Measurements from ENCODE around the gene ASB8.
"Not testable (repeated sequence)": the region's sequence is repeated elsewhere in the genome, so short reads cannot be mapped to it uniquely, and the experiment has no call there.

ASB8 gene

DNA sequence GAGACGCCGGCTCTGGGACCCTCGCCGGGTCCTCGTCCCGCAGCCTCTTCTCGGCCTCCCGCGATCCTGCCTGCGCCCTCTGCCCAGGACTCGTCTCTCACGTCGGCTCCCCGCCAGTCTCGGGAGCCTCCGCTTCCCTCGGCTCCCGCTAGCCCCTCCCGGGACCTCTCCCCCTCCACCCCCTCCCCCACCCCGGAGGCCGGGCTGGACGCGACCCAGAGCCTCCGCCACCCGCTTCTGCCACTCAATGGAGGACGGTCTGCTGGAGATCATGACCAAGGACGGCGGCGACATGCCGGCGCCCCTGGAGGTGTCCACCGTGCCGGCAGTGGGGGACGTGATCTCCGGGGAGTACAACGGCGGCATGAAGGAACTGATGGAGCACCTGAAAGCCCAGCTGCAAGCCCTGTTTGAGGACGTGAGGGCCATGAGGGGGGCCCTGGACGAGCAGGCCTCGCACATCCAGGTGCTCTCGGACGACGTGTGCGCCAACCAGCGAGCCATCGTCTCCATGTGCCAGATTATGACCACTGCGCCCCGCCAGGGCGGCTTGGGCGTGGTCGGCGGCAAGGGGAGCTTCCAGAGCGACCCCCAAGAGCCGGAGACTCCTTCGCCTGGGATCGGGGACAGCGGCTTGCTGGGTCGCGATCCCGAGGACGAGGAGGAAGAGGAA lies 26.7 kb upstream of the ASB8 start:
- peak overlapping the region; percentile 86 for H3K4me3 ChIP-seq (ENCODE audit: low read length)
- DNase-seq (ENCODE audit: low read depth, low spot score): no peak

DNA sequence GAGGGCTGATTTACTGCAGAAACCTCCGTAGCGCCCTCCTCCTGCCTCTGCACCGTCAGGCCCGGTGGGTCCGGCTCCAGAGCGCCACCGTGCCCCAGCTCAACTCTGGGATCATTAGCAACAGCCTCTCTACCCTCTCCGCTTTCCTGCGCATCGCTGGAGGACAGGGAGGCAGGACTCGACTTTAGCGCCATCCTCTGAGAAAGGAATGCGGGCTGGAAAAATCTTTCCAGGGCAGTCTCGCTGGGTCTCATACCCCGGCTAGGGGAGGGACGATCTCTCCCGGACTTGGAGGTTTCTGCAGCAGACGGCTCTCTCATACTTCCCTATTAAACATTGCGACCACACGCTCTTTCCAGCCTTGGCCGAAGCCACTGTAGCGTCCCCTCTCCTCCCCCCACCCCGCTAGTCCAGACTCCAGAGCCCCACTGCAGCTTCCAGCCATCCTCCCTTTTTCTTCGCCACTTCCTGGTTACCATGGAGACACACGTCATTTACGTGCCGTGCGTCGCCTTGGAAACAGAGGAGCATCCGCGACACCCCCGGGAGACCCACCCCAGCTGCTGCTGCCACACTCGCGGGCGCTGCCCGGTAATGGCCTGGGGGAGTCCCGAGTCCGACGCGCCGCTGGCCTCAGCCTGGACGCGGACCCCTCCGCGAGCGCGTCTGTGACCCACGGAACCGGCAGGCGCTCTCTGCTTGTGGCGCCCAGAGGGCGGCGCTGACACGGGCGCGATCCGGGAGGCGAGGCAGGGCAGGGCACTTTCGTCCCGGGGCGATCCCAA lies 26.0 kb upstream of the ASB8 start, which contains the start of gene CCDC184:
TSS of gene CCDC184 (plus strand) at position 554 of the 785 bp plus-strand sequence. CDS start 479 bp downstream, outside the sequence.
- DNase-seq (ENCODE audit: low read depth, low spot score): peak; percentile 79
- peak within 1 kb of the TSS; percentile 86 for H3K4me3 ChIP-seq (ENCODE audit: low read length)

DNA sequence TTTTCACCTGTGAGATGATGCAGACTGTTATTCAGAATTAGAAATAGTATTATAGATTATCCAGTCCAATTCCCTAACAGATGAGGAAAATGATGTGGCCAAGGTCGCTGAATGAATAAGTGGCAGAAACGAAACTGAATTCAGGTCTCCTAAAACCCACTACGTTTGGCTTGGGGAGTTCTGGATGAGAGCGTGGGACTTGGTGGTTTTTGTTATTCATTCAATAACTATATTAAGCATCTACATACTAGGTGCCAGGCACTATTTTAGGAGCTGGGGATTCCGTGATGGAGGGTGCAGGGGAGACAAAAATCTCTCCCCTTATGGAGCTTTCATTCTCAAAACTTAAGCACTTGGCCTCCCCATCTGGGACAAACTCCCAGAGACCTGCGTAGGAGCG lies 25.3 kb upstream of the ASB8 start:
- no peak for DNase-seq (ENCODE audit: low read depth, low spot score)
- H3K4me3 ChIP-seq (ENCODE audit: low read length): peak overlapping the region; percentile 86

DNA sequence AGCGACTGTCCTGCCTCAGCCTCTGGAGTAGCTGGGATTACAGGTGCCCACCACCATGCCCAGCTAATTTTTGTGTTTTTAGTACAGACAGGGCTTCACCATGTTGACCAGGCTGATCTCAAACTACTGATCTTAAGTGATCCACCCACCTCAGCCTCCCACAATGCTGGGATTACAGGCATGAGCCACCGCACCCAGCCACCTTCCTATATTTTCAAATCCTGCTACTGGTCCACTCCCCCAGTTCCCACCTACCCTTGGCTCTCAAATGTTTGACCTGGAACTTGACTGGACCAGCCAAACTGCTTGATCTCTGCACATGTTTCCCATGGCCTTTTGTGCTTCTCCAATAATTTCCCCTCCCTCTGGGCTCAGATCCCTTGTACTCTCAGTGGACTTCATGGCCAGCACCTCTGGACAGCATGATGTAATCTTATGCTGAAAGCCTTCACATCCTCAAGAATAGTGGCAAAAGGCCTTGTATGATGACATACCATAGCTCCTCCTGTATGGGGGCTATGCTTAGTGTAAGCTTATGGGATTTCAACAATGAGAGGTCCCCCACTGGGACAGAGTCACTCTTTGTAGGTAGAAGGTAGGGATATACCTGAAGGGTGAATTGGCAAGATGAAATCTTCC lies 23.7 kb upstream of the ASB8 start:
- no peak overlapping the region for H3K4me3 ChIP-seq (ENCODE audit: low read length)
- DNase-seq (ENCODE audit: low read depth, low spot score): no peak

DNA sequence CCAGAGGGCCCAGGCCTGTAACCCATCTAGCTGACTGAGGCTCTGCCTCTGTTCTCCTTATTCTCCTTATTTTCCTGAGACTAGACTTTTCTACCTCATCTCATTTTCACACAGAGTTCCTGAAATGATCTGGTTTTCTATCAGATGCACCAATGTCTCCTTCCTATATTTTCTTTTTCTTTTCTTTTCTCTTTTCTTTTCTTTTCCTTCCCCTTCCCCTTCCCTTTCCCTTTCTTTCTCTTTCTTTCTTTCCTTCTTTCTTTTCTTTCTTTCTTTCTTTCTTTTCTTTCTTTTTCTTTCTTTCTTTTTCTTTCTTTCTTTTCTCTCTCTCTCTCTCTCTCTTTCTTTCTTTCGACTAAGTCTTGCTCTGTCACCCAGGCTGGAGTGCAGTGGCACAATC lies 23.1 kb upstream of the ASB8 start:
- H3K4me3 ChIP-seq (ENCODE audit: low read length): no peak overlapping the region

DNA sequence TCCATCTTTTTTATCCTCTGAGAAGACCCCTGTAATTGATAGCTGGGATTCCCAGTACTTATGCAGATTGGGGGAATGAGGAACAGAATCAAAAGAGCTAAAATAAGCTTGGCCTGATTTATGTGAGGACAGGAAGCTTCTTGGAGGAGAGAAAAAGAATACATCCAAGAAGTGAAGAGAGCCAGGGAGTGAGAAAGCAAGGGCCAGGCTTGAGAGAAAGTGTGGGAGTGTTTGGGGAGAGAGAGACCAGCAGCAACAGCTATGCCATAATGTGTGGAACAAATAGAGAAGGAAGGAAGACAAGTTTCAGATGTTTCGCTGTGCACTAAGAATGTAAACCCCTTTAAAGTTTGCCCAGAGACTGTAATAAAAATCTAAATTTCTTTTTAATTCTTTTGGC lies 22.2 kb upstream of the ASB8 start:
- no peak for DNase-seq (ENCODE audit: low read depth, low spot score)
- no peak overlapping the region for H3K4me3 ChIP-seq (ENCODE audit: low read length)

More for the DNA sequence above, 23.1 kb upstream of the ASB8 start:
- DNase-seq (ENCODE audit: low read depth, low spot score): no peak

DNA sequence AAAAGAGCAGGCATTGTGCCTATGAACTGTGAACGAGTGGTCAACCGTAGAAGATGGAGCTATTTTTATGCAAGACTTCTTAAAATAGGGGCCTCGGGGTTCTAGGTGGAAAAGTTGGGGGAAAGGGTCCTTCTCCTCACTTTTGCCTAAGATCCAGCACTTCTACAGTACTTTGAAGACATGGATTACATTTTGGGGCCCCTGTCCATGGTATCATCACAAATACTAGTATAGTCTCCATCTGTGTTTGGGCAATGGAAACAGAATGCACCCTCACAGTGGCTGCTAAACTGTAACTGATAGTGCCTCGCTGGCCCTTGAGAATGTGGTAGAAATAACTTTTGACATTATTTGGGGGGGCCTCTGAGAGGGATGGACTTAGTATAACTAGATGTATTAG lies 20.7 kb upstream of the ASB8 start:
- DNase-seq (ENCODE audit: low read depth, low spot score): no peak
- no peak overlapping the region for H3K4me3 ChIP-seq (ENCODE audit: low read length)

DNA sequence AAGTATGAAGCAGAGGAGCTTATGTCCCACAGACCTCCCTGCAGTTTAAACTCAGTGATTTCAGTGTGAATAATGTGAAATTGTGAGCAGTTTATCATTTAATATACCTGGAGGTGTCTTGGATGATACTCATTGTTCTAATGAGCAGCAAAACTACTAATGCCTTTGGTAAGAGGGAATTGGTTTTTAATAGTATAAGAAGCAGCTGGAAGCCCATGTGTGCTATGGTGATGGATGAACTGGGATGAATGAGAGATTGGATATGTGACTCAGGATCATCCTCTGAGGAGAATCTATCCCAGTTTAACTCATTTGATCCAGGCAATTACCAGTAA lies 19.1 kb upstream of the ASB8 start:
- DNase-seq (ENCODE audit: low read depth, low spot score): no peak
- H3K4me3 ChIP-seq (ENCODE audit: low read length): no peak overlapping the region

DNA sequence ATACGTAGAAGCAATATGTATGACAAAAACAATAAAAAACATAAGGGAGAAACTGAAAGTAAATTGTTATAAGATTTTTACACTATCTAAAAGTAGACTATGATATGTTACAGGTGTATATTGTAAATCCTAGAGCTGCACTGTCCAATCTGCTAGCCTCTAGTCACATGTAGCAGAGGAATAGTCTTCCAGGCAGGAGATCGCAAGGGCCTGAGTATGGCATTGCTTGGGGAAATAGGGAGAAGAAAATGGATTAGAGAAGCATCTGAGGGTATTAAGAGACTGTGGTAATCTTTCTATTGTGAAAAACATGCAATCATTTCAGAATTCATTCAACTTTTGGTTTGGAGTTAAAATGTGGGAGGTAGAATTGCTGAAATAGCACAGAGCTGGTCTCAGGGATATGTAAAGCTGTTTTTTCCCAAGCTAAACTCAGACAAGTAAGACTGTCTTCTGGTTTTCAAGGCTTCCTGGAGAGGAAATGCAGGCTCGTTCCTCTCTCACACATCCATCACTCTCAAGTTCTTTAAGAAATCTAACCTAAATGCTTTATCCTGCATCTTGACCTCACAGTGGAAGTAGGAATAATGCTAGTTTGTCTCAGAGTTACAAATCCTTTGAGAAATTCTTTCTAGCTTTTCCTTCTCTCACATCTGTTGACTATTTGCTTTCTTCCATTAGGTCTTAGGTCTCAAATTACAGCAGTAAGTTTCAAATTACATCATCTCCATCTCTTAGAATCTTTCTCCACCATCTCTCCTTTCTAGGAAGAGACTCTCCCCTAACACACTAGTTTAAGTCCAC lies 18.5 kb upstream of the ASB8 start:
- DNase-seq (ENCODE audit: low read depth, low spot score): no peak
- no peak overlapping the region for H3K4me3 ChIP-seq (ENCODE audit: low read length)

DNA sequence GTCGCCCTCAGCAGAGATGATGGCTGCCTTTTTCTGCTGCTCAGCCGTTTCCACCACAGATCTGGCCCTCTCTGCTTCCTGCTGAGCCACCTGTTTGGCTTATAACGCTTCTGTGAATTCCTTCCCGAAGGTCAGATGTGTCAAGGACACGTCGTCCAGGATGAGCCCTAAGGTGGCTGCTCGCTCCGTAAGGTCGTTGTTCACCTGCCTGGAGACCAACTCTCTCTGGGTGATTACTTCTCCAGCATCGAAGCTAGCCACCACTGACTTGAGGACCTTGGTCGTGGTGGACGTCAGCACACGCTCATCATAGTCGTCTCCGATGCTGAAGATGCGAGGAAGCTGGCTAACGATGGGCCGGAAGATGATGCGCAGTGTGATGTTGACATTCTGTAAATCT lies 11.7 kb upstream of the ASB8 start:
- H3K4me3 ChIP-seq (ENCODE audit: low read length): no peak overlapping the region

DNA sequence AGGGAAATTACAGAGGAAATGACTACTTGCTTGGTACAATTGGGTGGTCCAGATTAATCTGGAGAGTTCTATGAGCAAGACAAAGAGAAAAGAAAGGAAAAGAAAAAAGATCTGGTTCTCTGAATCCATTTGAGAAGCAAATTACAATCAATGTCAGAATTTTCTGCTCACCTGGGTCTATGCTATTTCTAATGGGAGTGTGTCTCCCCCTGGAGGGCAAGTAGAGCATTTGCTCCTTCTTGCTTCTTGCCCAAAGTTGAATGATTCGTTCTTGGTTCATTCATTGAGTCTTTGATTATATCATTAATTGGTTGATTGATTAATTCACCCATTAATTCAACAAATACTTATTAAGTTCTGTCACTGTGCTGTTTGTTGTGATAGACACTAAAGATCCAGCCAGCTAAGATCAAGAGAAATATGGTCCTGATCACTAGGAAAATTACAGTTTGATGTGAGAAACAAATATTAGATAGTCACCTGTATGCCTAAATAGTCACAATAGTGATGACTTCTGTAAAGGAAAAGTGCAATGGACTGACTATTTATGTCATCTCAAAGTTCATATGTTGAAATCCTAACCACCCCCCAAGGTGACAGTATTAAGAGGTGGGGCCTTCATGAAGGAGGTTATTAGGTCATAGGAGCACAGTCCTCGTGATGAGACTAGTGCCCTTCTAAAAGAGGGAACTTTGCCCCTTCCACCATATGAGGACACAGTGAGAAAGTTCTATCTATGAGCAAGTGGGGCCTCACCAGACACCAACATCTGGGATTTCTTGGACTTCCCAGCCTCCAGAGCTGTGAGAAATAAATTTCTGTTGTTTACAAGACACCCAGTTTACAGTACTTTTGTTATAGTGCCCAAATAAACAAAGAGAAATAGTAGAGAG lies 8.0 kb upstream of the ASB8 start:
- no peak overlapping the region for H3K4me3 ChIP-seq (ENCODE audit: low read length)
- DNase-seq (ENCODE audit: low read depth, low spot score): peak; percentile 62

More for the DNA sequence above, 11.7 kb upstream of the ASB8 start:
- DNase-seq (ENCODE audit: low read depth, low spot score): no peak

DNA sequence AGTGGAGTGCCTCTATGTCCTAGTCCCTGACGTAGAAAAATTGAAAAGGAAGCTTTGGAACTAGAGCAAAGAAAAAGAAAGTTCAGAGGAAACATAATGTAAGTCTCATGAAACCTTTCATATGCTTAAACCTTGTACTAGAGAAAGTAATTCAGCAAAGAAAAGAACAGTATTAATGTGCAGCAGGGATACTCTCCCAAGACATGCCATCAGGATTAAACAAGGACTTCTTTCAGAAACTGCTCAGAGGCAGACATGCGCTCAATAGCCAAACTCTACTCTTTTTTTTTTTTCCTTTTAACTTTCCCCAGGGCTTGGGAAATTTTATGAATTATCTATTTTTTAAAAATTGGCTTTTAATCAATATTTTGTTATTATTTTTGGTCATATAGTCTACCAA lies 7.1 kb upstream of the ASB8 start:
- no peak for DNase-seq (ENCODE audit: low read depth, low spot score)
- H3K4me3 ChIP-seq (ENCODE audit: low read length): no peak overlapping the region

DNA sequence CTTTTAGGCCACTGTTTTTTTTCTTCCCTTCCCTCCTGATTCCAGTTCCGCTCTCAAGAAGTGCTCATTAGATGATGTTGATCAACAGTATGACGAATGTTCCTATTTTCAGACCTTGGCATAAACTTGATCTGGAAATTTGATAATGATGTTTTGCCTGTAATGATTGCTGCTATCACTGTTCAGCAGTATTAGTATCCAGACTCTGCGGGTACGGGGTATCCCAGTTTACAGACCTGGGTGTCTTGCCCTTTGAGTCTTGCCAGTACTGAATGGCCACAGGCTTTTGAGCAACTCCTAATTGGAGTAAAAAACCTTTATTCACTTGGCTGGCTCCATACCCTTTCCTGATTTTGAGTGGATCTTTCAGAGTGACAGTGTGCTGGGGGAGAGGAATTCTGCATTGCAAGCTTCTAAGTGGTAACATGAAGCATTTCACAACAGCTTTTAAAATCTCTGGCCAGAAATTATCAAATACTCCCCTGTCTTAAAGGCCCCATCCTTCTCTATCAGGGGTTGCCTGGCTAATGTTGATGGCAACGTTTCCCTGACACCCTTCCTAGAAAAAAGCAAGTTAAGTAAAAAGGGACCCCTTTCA lies 5.9 kb upstream of the ASB8 start:
- no peak overlapping the region for H3K4me3 ChIP-seq (ENCODE audit: low read length)
- DNase-seq (ENCODE audit: low read depth, low spot score): no peak

DNA sequence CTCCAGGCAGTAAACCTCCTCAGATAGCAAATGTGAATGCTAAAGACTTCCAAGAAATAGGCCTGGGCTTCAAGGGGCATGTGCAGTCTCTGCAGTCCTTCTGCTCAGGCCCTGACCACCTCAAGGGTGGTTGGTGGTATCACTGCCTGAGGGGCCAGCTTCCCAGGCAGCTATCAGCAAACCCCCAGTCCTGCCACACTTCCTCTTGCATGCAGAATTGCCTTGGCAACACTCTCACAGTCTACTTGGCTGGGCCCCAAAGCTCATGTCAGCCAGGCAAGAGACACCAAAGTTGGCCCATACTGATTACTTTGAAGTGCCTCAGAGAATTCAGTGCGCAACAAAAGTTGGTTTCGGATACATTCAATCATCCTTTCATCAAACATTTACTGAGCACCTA lies 3.5 kb upstream of the ASB8 start:
- no peak overlapping the region for H3K4me3 ChIP-seq (ENCODE audit: low read length)
- DNase-seq (ENCODE audit: low read depth, low spot score): peak; percentile 47

DNA sequence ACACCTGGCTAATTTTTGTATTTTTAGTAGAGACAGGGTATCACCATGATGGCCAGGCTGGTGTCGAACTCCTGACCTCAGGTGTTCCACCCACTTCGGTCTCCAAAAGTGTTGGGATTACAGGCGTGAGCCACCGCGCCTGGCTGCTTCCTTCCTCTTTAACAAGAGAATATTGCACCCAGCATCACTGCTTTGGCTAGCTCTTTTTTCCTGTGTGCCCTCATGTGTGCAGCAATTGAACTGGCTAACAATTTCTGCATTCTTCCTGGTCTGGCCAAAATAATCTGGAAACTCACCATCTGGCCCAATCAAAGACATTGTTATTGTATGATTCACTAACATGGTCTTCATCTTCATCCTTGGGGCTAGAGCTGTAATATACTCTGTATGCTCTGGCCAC lies 2.7 kb upstream of the ASB8 start:
- no peak for DNase-seq (ENCODE audit: low read depth, low spot score)
- H3K4me3 ChIP-seq (ENCODE audit: low read length): no peak overlapping the region

DNA sequence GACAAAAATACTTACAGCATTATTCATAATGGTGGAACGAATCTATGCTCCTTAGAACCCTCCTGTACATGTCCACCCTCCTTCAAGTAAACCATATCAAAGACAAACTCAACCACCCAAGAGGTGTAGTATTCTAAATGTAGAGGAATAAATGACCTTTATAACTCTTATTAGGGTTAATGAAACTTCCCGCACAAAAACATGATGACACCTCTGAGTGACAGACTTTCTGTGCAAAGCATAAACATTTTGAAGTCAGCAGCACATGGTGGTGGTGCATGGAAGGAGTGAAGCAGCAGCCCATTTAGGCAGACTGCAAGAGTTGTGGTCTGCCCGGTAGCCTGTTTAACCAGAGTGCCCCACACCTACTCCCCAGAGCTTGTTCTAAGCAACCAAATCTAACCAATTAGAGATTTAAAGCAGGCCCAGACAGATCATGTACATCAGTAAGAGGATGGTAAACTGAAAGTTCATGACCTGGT lies 615 bp upstream of the ASB8 start:
- H3K4me3 ChIP-seq (ENCODE audit: low read length): peak overlapping the region; percentile 97
- no peak for DNase-seq (ENCODE audit: low read depth, low spot score)

DNA sequence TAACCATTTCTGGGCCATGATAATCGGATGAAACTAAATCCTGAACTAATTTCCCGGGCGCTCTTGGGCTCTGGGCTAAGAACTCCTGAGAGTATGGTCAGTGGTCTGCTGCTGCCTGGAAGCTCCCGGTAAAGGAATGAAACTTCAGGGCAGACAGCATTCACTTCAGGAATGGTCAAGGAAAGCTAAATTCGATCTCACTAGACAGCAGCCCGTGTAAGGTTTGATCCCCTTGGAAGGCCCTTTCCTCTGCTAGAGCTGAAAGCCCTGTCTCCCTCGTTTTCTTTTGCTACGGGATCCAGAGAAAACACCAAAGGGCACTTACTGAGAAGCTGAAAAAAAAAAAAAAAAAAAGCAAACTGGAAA lies 680 bp downstream of the ASB8 start:
- DNase-seq (ENCODE audit: low read depth, low spot score): no peak
- H3K4me3 ChIP-seq (ENCODE audit: low read length): peak overlapping the region; percentile 97

DNA sequence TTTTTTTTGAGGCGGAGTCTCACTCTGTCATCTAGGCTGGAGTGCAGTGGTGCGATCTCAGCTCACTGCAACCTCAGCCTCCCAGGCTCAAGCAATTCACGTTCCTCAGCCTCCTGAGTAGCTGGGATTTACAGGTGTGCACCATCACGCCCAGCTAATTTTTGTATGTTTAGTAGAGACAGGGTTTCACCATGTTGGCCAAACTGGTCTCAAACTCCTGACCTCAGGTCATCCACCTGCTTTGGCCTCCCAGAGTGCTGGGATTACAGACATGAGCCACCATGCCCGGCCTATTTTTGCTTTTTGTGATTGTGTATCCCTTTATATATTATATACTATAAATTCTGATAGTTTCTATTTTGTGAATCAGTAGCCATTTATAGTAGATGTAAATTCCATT lies 1.5 kb downstream of the ASB8 start:
- H3K4me3 ChIP-seq (ENCODE audit: low read length): not testable (repeated sequence)

More for the DNA sequence above, 1.5 kb downstream of the ASB8 start:
- DNase-seq (ENCODE audit: low read depth, low spot score): not testable (repeated sequence)

All from Jurkat, Clone E6-1 (cell line).